SU-DHL-6 (cell line): Measurements from ENCODE around the gene FAM167B.

Experiments used
- H2AFZ ChIP-seq: fragments of 200-600 bp; sonication (generic); 2 replicates; pipeline ENCODE4 v1.6.1; 2014; ENCODE audit warnings: low read depth, mild to moderate bottlenecking, moderate library complexity, mixed read lengths, antibody characterized with exemption, low read length; ENCODE audit not compliant: severe bottlenecking
- H3F3A ChIP-seq: fragments of 200-600 bp; shearing (Covaris generic); 2 replicates; pipeline ENCODE4 v1.6.0; 2016; ENCODE audit warnings: antibody characterized with exemption, mild to moderate bottlenecking; ENCODE audit not compliant: insufficient read depth
- H3K27ac ChIP-seq: fragments of 200-600 bp; sonication (generic); 2 replicates; pipeline ENCODE4 v1.5.1; 2016; ENCODE audit warnings: low read depth, mild to moderate bottlenecking, low read length, moderate library complexity, mixed read lengths
- H3K27me3 ChIP-seq: fragments of 200-600 bp; sonication (generic), shearing (Covaris generic); 2 replicates; pipeline ENCODE4 v1.6.0; 2014; ENCODE audit warnings: mild to moderate bottlenecking, low read length
- H3K36me3 ChIP-seq: fragments of 200-600 bp; sonication (generic); 2 replicates; pipeline ENCODE4 v1.6.1; 2014; ENCODE audit warnings: mild to moderate bottlenecking, low read length, mixed read lengths
- H3K4me2 ChIP-seq: fragments of 300-600, 200-600 bp; shearing (Covaris generic), sonication (generic); 2 replicates; pipeline ENCODE4 v1.6.0; 2014; ENCODE audit warnings: low read length, low read depth, mild to moderate bottlenecking; ENCODE audit not compliant: poor library complexity, severe bottlenecking
- H3K4me3 ChIP-seq: fragments of 200-600 bp; sonication (generic); 2 replicates; pipeline ENCODE4 v1.5.1; 2014; ENCODE audit warnings: antibody characterized with exemption, low read length, mild to moderate bottlenecking, mixed read lengths; ENCODE audit not compliant: insufficient read depth, poor library complexity, severe bottlenecking
- H3K79me2 ChIP-seq: fragments of 200-600 bp; sonication (generic); 2 replicates; pipeline ENCODE4 v1.6.1; 2014; ENCODE audit warnings: mild to moderate bottlenecking, low read length, moderate library complexity; ENCODE audit not compliant: insufficient read depth
- H3K9ac ChIP-seq: fragments of 200-600 bp; sonication (generic); 2 replicates; pipeline ENCODE4 v1.7.0; 2014; ENCODE audit warnings: mild to moderate bottlenecking, low read length
- H3K9me2 ChIP-seq: fragments of 200-600 bp; sonication (generic); replicated peaks from 2 replicates; pipeline ENCODE4 v1.6.1; 2014; ENCODE audit warnings: low read length; ENCODE audit not compliant: insufficient read depth
- H3K9me3 ChIP-seq: fragments of 200-600 bp; sonication (generic); 2 replicates; pipeline ENCODE4 v1.6.1; 2014; ENCODE audit warnings: low read length, mixed read lengths; ENCODE audit not compliant: insufficient read depth
- H4K20me1 ChIP-seq: fragments of 200-600 bp; sonication (generic); 2 replicates; pipeline ENCODE4 v1.6.1; 2014; ENCODE audit warnings: low read depth, mild to moderate bottlenecking, antibody characterized with exemption, low read length, moderate library complexity, mixed read lengths
- EZH2phosphoT487 ChIP-seq: fragments of 200-600 bp; sonication (generic), shearing (Covaris generic); conservative IDR thresholded peaks from 2 replicates; pipeline ENCODE4 v1.6.1; 2018; ENCODE audit warnings: mild to moderate bottlenecking, antibody characterized with exemption, low read length, moderate library complexity, mixed read lengths
- TF ChIP-seq, protein P1 (sequence below): fragments of 200-600 bp; sonication (generic); IDR thresholded peaks from one replicate; pipeline ENCODE4 v1.5.1; 2017; ENCODE audit warnings: antibody characterized with exemption, mild to moderate bottlenecking, low read length, moderate library complexity; ENCODE audit not compliant: insufficient read depth, poor library complexity, severe bottlenecking

The FAM167B gene

DNA sequence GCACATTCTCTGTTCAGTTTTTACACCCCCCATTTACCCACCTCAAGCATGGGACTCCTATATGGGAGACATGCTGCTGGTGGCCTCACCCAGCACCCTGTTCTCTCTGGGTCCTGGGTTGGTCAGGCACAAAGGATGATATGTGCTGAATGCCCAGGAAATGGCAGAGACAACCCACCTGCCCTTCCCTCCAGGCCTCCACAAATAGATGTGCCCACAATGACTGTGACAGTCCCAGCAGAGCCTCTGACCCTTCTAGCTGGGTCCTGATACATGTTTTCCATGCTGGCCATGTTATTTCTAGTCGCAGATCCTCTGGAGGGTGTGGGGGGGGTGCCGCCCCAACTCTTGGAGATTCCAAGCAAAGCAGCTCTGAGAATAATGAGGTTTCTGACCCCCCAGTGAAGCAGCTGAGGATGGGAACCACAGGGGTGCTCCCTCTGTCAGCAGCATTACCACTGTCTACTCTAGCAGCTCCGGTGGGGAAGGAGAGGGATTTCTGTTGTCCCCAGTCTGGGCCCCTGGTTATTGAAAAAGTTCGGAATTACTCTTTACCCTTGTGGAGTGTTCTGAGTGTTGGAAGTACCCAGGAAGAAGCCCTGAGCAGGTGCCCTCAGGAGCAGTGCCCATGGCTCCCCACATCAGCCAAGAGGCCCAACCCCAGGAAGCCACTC, 47.8 kb upstream of the FAM167B start:
- Histone ChIP-seq H3F3A (peaks cover 19% of the 10 kb centered on the region), H4K20me1 (no peaks in the 10 kb centered on the region), H3K27ac (peak overlapping the region; percentile 62), H3K79me2 (0 out of 2 replicates have a peak, but pooled peaks cover 3% of the 10 kb centered on the region), H3K27me3 (no peaks in the 10 kb centered on the region), H3K4me2 (peak overlapping the region; percentile 64), H3K36me3 (peaks cover 3% of the 10 kb centered on the region; the same call in 1 of the 2 replicates), H3K9me3 (no peaks in the 10 kb centered on the region), H3K9ac (peak overlapping the region; percentile 71; the same call in 1 of the 2 replicates), H3K4me3 (no peak overlapping the region), H2AFZ (no peak overlapping the region), H3K9me2 (no peaks in the 10 kb centered on the region)
- TF ChIP-seq EZH2phosphoT487, result no peak
- TF ChIP-seq, protein P1, sequence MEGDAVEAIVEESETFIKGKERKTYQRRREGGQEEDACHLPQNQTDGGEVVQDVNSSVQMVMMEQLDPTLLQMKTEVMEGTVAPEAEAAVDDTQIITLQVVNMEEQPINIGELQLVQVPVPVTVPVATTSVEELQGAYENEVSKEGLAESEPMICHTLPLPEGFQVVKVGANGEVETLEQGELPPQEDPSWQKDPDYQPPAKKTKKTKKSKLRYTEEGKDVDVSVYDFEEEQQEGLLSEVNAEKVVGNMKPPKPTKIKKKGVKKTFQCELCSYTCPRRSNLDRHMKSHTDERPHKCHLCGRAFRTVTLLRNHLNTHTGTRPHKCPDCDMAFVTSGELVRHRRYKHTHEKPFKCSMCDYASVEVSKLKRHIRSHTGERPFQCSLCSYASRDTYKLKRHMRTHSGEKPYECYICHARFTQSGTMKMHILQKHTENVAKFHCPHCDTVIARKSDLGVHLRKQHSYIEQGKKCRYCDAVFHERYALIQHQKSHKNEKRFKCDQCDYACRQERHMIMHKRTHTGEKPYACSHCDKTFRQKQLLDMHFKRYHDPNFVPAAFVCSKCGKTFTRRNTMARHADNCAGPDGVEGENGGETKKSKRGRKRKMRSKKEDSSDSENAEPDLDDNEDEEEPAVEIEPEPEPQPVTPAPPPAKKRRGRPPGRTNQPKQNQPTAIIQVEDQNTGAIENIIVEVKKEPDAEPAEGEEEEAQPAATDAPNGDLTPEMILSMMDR, result no peak

DNA sequence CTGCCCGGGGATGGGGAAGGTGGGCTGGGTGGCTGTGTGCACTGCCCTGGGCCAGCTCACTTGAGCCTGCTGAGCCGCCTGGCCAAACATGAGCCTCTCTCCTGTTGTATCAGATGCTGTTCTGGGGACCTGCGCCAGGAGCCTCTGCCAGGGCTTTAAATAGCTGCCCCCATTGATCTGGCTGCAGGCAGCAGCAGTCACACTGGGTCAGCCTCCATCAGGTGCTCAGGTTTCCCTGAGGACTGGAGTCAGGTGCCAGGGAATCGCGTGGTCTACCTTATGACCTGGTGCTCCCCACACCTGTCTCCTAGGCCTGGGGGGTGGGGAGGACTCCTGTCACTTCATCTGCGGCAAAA, 47.3 kb upstream of the FAM167B start:
- peaks cover 22% of the 10 kb centered on the region for H3F3A ChIP-seq
- no peaks in the 10 kb centered on the region for H3K9me3 ChIP-seq
- no peaks in the 10 kb centered on the region for H3K9me2 ChIP-seq
- H3K27me3 ChIP-seq, result no peaks in the 10 kb centered on the region
- no peaks in the 10 kb centered on the region for H4K20me1 ChIP-seq
- H2AFZ ChIP-seq, result peak overlapping the region; percentile 35
- TF ChIP-seq, protein P1, result no peak
- no peak for TF ChIP-seq EZH2phosphoT487
- no peaks in the 10 kb centered on the region for H3K36me3 ChIP-seq
- peak overlapping the region; percentile 71 for H3K9ac ChIP-seq
- H3K79me2 ChIP-seq, result 0 out of 2 replicates have a peak, but pooled peaks cover 3% of the 10 kb centered on the region
- peak overlapping the region; percentile 76 for H3K4me3 ChIP-seq
- H3K4me2 ChIP-seq, result peak overlapping the region; percentile 64
- peak overlapping the region; percentile 62 for H3K27ac ChIP-seq

DNA sequence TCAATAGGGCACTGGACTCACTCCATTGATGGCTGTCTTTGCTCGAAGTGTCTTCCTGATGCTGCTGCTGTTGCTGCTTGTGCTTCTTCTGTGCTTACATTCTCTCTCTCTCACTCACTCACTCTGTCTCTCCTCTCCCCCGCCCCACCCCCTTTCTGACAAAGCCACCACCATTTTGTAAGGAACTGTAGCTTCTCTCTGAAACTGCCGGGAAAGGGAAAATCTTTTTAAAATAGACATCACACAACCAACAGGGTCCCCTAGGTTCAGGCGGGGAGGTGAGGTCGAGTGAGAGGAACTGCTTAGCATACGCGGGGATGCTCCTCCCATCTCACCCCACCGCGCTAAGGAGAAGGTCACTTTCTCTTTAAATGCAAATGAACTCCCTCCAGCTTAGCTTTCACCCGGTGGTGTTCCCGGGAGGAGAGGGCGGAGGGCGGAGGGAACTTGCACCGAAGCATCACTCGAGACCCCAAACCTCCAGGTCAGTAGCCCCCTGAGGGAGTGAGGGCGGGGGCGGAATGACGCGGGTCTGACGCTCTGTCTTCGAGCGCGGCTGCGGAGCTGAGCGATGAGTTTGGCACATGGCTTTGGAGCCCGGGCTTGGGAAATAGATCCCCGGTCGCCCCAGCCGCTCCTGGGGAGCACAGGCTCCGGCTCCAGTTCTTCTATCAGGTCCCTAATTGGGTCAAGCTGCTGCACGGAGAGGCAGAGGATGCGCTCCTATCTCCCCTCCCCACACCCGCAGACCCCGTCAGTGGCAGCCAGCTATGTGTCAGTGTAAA, 46.6 kb upstream of the FAM167B start, which contains the start of gene CCDC28B:
CCDC28B (plus strand) TSS at position 370 of the 785 bp plus-strand sequence. CDS start 1,341 bp downstream, outside the sequence.
- Histone ChIP-seq H3K9me3 (no peaks in the 10 kb centered on the region), H3K27me3 (no peaks in the 10 kb centered on the region), H3K27ac (peak within 1 kb of the TSS; percentile 62), H3K9ac (peak within 1 kb of the TSS; percentile 71), H3F3A (peaks cover 23% of the 10 kb centered on the region), H3K4me2 (peak within 1 kb of the TSS; percentile 64), H3K79me2 (0 out of 2 replicates have a peak, but pooled peaks cover 3% of the 10 kb centered on the region), H3K36me3 (no peaks in the 10 kb centered on the region), H3K4me3 (peak within 1 kb of the TSS; percentile 76), H2AFZ (peak within 1 kb of the TSS; percentile 35), H4K20me1 (no peaks in the 10 kb centered on the region), H3K9me2 (no peaks in the 10 kb centered on the region)
- TF ChIP-seq, protein P1, result no peak
- no peak for TF ChIP-seq EZH2phosphoT487
